ENCODE measurements around the gene FAIM2.

The FAIM2 gene

DNA sequence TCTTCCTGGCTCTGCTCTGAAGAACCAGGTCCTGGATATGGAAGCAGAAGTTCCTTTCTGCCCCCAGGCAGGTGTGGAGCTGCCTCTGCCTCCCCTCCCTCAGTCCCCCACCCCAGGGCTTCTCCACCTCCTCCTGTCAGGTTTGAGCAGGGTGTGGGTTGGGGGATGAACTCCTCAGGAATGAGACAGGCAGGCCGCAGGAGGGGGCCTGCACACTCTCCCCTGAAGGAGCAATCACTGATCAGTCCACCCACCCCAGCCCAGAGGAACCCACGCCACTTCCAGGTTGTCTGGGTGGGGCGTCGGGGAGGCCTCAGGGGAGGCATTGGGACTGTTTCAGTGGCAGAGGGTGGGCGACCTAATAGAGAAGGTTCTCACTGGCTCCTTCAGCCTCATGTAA, 26.6 kb downstream of the FAIM2 start:
- TF ChIP-seq, protein P1, sequence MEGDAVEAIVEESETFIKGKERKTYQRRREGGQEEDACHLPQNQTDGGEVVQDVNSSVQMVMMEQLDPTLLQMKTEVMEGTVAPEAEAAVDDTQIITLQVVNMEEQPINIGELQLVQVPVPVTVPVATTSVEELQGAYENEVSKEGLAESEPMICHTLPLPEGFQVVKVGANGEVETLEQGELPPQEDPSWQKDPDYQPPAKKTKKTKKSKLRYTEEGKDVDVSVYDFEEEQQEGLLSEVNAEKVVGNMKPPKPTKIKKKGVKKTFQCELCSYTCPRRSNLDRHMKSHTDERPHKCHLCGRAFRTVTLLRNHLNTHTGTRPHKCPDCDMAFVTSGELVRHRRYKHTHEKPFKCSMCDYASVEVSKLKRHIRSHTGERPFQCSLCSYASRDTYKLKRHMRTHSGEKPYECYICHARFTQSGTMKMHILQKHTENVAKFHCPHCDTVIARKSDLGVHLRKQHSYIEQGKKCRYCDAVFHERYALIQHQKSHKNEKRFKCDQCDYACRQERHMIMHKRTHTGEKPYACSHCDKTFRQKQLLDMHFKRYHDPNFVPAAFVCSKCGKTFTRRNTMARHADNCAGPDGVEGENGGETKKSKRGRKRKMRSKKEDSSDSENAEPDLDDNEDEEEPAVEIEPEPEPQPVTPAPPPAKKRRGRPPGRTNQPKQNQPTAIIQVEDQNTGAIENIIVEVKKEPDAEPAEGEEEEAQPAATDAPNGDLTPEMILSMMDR (IDR thresholded peaks at IDR 0.05; ENCODE audit: low read depth, low read length): no peak
- Histone ChIP-seq H3K9me3 (no peaks in the 10 kb centered on the region), H3K4me3 (ENCODE audit: low read depth, low read length) (no peak overlapping the region), H3K4me1 (peaks cover 36% of the 10 kb centered on the region), H3K27me3 (no peaks in the 10 kb centered on the region), H3K36me3 (no peaks in the 10 kb centered on the region; the same call in none of the 2 replicates)
- DNase-seq: no peak

DNA sequence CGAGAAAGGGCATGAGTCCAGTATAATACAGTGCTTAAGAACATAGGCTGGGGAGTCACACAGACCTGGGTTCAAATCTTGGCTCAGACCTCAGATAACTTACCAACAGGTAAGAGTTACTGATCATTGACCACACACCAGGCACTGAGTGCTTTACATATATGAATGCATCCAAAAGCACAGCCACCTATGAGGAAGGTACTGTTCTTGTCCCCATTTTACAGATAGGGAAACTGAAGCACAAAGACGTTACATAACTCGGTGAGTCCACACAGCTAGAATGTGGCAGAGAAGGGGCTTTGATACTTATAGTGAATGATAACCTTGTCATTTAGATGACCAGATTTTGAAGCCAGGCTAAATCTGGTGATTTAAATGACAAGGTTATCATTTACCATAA, 27.6 kb downstream of the FAIM2 start:
- DNase-seq: no peak
- Histone ChIP-seq H3K36me3 (no peaks in the 10 kb centered on the region; the same call in none of the 2 replicates), H3K4me3 (ENCODE audit: low read depth, low read length) (no peak overlapping the region), H3K4me1 (peaks cover 34% of the 10 kb centered on the region), H3K9me3 (no peaks in the 10 kb centered on the region), H3K27me3 (no peaks in the 10 kb centered on the region)
- TF ChIP-seq, protein P1 (IDR thresholded peaks at IDR 0.05; ENCODE audit: low read depth, low read length): no peak

DNA sequence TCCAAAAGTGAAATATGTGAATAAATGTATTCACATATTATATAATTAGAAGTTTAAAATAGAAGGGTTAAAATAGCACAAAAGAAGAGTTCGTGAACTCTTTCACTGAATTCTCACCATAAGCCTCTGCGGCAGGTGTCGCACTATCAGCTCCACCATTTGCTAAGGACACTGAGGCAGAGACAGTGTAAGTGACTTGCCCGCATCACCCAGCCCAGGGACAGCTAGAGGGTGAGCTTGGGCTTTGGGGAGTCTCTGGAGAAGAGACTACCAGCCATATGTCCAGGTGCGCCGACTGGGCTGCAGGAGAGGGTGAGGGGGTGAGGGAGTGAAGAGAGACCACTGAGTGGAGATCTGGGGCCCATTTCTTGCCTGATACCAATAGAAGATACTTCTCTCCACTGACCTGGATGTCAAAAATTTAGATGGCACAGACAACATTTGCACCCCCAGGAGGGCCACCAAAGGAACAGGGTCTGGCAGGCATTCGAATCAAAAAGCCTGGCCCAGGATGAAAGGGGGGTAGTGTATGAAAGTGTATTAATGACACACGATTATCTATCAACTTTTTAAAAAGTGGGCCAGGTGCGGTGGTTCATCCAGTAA, 28.5 kb downstream of the FAIM2 start:
- no peak overlapping the region for H3K4me3 ChIP-seq (ENCODE audit: low read depth, low read length)
- H3K9me3 ChIP-seq: no peaks in the 10 kb centered on the region
- H3K4me1 ChIP-seq: peaks cover 42% of the 10 kb centered on the region
- DNase-seq: no peak
- no peaks in the 10 kb centered on the region; the same call in none of the 2 replicates for H3K36me3 ChIP-seq
- H3K27me3 ChIP-seq: no peaks in the 10 kb centered on the region
- TF ChIP-seq, protein P1 (IDR thresholded peaks at IDR 0.05; ENCODE audit: low read depth, low read length): no peak

DNA sequence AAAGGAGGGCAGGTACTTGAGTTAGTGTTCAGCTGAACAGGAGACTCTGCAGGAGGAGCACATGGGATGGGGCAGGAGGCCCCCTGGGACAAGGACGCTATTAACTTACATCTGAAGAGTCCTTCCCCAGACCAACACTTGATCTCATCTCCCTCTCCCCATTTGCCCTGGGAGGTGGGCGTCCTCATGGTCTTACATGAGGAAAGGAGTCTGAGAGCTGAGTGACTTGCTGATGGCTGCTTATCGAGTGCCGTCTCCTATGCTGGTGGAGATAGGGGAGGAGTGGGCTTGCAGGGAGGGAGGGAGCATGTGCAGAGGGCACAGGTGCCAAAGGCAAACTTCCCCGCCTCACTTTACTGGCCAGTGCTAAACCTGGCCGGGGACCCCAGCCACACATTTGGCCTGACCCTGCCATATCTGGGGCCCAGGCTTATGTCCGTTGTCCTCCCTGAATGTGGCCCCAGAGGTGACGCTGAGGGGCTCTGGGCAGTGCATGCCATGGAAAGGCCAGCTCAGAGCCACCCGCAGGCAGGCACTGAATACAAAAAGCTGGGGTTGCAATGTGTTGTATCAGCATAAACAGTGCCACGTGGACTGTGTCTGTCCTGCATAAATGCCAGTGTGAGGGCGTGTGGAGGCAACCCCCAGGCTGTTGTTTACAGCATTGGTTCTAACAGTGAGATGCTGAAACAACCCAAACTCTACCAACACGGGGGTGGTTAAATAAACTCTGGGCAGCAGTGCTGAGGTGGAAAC, 29.4 kb downstream of the FAIM2 start:
- Histone ChIP-seq H3K36me3 (no peaks in the 10 kb centered on the region; the same call in none of the 2 replicates), H3K4me3 (ENCODE audit: low read depth, low read length) (no peak overlapping the region), H3K9me3 (no peaks in the 10 kb centered on the region), H3K27me3 (no peaks in the 10 kb centered on the region), H3K4me1 (peaks cover 50% of the 10 kb centered on the region)
- DNase-seq: peak; percentile 11
- TF ChIP-seq, protein P1 (IDR thresholded peaks at IDR 0.05; ENCODE audit: low read depth, low read length): no peak

DNA sequence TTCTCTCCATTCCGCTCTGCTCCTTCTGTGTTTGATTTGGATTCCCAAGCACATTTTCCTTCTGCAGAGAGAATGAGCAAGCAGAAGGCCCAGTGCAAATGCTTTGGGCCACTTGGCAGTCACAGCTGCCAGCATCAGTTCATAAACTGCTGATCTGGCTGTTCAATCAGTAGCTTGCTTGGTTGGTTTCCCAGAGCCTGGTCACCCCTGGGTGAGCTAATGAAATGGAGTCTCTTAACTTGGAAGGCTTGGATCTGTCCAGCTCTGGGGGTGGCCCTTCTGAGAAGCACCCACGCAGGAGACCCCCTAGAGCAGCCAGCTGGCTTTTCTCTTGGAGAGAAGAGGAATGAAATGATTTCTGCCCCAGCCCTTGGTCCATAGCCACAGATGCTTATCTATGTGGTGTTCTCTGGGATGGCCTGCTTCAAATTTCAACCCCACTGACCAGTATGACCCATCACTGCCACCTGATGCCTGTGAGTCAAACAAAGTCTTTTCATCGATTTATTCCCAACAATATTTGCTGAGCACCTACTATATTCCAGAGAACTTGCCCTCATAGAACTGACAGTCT, 30.3 kb downstream of the FAIM2 start:
- Histone ChIP-seq H3K27me3 (no peaks in the 10 kb centered on the region), H3K4me3 (ENCODE audit: low read depth, low read length) (no peak overlapping the region), H3K9me3 (no peaks in the 10 kb centered on the region), H3K4me1 (peaks cover 53% of the 10 kb centered on the region), H3K36me3 (no peaks in the 10 kb centered on the region; the same call in none of the 2 replicates)
- DNase-seq: peak; percentile 54
- TF ChIP-seq, protein P1 (IDR thresholded peaks at IDR 0.05; ENCODE audit: low read depth, low read length): no peak
